ENCODE data around the gene TTC3. TPM values are rescaled to one million over a fixed set of nuclear protein-coding genes. Genes with fewer than 3 reads are reported as not detected.
"Not testable (repeated sequence)": the region's sequence is repeated elsewhere in the genome, so short reads cannot be mapped to it uniquely, and the experiment has no call there.

TTC3 gene
- total and polyA plus RNA-seq, 2 donors: 56.5 to 670 TPM

DNA sequence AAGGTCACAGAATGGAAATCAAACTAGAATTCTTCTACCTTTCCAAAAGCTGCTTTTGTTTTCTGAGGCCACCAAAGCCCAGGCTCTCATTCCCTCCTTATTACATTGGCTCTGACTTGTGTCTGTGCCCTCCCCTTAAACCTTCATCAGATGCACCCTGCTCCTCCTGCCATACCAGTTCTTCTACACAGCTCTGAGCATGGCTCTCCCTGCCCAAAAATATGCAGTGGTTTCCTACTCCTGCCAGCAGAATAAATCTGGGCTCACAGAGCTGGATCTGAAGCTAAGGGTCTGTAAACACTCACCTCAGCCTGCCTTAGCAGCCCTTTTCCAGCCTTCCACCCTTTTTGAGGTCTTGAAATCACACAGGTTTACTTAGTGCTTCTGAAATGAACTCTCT is 55.0 kb downstream of the TTC3 start:
- Histone ChIP-seq H3K27ac (ENCODE audit: low read depth) (peak overlapping the region; percentile 7), H3K4me1 (ENCODE audit: insufficient read depth) (no peaks in the 10 kb centered on the region), H3K4me3 (ENCODE audit: low read depth, low read length) (no peak overlapping the region), H3K36me3 (ENCODE audit: insufficient read depth) (no peaks in the 10 kb centered on the region)
- no peak for DNase-seq (ENCODE audit: extremely low spot score)

- H3K27ac ChIP-seq (ENCODE audit: low read depth): no peak overlapping the region
- no peaks in the 10 kb centered on the region for H3K36me3 ChIP-seq (ENCODE audit: insufficient read depth)
- H3K4me3 ChIP-seq (ENCODE audit: low read depth, low read length): no peak overlapping the region
- H3K4me1 ChIP-seq (ENCODE audit: insufficient read depth): no peaks in the 10 kb centered on the region
- WGBS: 96% methylated on average over 2 of the region's 2 CpGs
- DNase-seq (ENCODE audit: extremely low spot score): no peak
Measured at GRCh38 chr21:37130971-37131370, 57.9 kb downstream of the TTC3 start.

- Histone ChIP-seq H3K4me3 (ENCODE audit: low read depth, low read length) (no peak overlapping the region), H3K4me1 (ENCODE audit: insufficient read depth) (no peaks in the 10 kb centered on the region), H3K36me3 (ENCODE audit: insufficient read depth) (peaks cover 9% of the 10 kb centered on the region), H3K27ac (ENCODE audit: low read depth) (no peak overlapping the region)
- no peak for DNase-seq (ENCODE audit: extremely low spot score)
- WGBS: 94% methylated on average over 2 of the region's 2 CpGs
Measured at GRCh38 chr21:37136261-37136660, 63.2 kb downstream of the TTC3 start.

DNA sequence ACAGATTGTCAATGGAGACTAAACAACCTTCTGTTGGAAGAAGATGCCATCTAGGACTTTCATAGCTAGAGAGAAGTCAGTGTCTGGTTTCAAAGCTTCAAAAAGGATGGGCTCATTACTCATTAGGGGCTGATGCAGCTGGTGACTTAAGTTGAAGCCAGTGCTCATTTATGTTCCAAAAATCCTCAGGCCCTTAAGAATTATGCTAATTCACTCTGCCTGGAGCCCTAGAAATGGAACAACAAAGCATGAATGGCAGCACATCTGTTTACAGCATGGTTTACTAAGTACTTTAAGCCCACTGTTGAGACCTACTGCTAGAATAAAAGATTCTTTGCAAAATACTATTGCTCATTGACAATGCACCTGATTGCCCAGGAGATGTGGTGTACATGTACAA is 63.7 kb downstream of the TTC3 start:
- H3K36me3 ChIP-seq (ENCODE audit: insufficient read depth): peaks cover 9% of the 10 kb centered on the region
- H3K4me1 ChIP-seq (ENCODE audit: insufficient read depth): no peaks in the 10 kb centered on the region
- no peak for DNase-seq (ENCODE audit: extremely low spot score)
- H3K27ac ChIP-seq (ENCODE audit: low read depth): no peak overlapping the region
- H3K4me3 ChIP-seq (ENCODE audit: low read depth, low read length): no peak overlapping the region

- WGBS: 88% methylated on average over 3 of the region's 3 CpGs
- H3K4me3 ChIP-seq (ENCODE audit: low read depth, low read length): no peak overlapping the region
- no peaks in the 10 kb centered on the region for H3K4me1 ChIP-seq (ENCODE audit: insufficient read depth)
- DNase-seq (ENCODE audit: extremely low spot score): no peak
- no peak overlapping the region for H3K27ac ChIP-seq (ENCODE audit: low read depth)
- peaks cover 9% of the 10 kb centered on the region for H3K36me3 ChIP-seq (ENCODE audit: insufficient read depth)
Measured at GRCh38 chr21:37139154-37139553, 66.1 kb downstream of the TTC3 start.

- Histone ChIP-seq H3K4me3 (ENCODE audit: low read depth, low read length) (no peak overlapping the region), H3K27ac (ENCODE audit: low read depth) (no peak overlapping the region), H3K4me1 (ENCODE audit: insufficient read depth) (no peaks in the 10 kb centered on the region), H3K36me3 (ENCODE audit: insufficient read depth) (peaks cover 9% of the 10 kb centered on the region)
- 58% methylated on average over 4 of the region's 4 CpGs for WGBS
- no peak for DNase-seq (ENCODE audit: extremely low spot score)
Measured at GRCh38 chr21:37139902-37140301, 66.8 kb downstream of the TTC3 start.

GRCh38 chr21:37143392-37143791 is 70.3 kb downstream of the TTC3 start:
- not testable (repeated sequence) for H3K27ac ChIP-seq (ENCODE audit: low read depth); H3K4me1 ChIP-seq (ENCODE audit: insufficient read depth); H3K36me3 ChIP-seq (ENCODE audit: insufficient read depth); H3K4me3 ChIP-seq (ENCODE audit: low read depth, low read length); DNase-seq (ENCODE audit: extremely low spot score)
- WGBS: 91% methylated on average over 5 of the region's 5 CpGs

DNA sequence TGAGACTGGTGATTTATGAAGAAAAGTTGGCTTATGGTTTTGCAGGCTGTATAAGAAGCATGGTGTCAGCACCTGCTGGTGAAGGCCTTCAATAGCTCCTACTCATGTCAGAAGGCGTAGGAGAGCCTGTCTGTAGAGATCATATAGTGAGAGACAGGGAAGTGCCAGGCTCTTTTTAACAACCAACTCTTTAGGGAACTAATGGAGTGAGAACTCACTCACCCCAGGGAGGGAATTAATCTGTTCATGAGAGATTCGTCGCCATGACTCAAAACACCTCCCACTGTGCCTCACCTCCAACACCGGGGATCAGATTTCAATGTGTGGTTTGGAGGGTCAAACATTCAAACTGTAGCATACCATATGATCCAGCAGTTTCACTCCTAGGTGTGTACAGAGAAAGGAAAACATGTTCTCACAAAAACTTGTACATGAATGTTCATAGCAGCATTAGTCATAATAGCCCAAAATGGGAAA is 72.6 kb downstream of the TTC3 start:
- H3K36me3 ChIP-seq (ENCODE audit: insufficient read depth): no peaks in the 10 kb centered on the region
- WGBS: 78% methylated on average over 4 of the region's 4 CpGs
- no peak overlapping the region for H3K4me3 ChIP-seq (ENCODE audit: low read depth, low read length)

GRCh38 chr21:37146320-37147235 is 73.5 kb downstream of the TTC3 start:
- no peaks in the 10 kb centered on the region for H3K4me1 ChIP-seq (ENCODE audit: insufficient read depth)
- 64% methylated on average over 8 of the region's 8 CpGs for WGBS
- H3K4me3 ChIP-seq (ENCODE audit: low read depth, low read length): no peak overlapping the region
- H3K27ac ChIP-seq (ENCODE audit: low read depth): no peak overlapping the region
- no peaks in the 10 kb centered on the region for H3K36me3 ChIP-seq (ENCODE audit: insufficient read depth)
- no peak for DNase-seq (ENCODE audit: extremely low spot score)

More for the DNA sequence above, 72.6 kb downstream of the TTC3 start:
- Histone ChIP-seq H3K4me1 (ENCODE audit: insufficient read depth) (no peaks in the 10 kb centered on the region), H3K27ac (ENCODE audit: low read depth) (no peak overlapping the region)
- no peak for DNase-seq (ENCODE audit: extremely low spot score)

- Histone ChIP-seq H3K36me3 (ENCODE audit: insufficient read depth) (no peaks in the 10 kb centered on the region), H3K4me1 (ENCODE audit: insufficient read depth) (no peaks in the 10 kb centered on the region), H3K27ac (ENCODE audit: low read depth) (no peak overlapping the region), H3K4me3 (ENCODE audit: low read depth, low read length) (no peak overlapping the region)
- no peak for DNase-seq (ENCODE audit: extremely low spot score)
Measured at GRCh38 chr21:37149411-37149810, 76.4 kb downstream of the TTC3 start.

- H3K36me3 ChIP-seq (ENCODE audit: insufficient read depth): no peaks in the 10 kb centered on the region
- H3K4me1 ChIP-seq (ENCODE audit: insufficient read depth): no peaks in the 10 kb centered on the region
- WGBS: 35% methylated on average over 4 of the region's 4 CpGs
- no peak overlapping the region for H3K4me3 ChIP-seq (ENCODE audit: low read depth, low read length)
- DNase-seq (ENCODE audit: extremely low spot score): peak; percentile 54
- H3K27ac ChIP-seq (ENCODE audit: low read depth): peak overlapping the region; percentile 54
Measured at GRCh38 chr21:37153196-37153934, 80.3 kb downstream of the TTC3 start.

- no peak overlapping the region for H3K4me3 ChIP-seq (ENCODE audit: low read depth, low read length)
- DNase-seq (ENCODE audit: extremely low spot score): no peak
- H3K4me1 ChIP-seq (ENCODE audit: insufficient read depth): no peaks in the 10 kb centered on the region
- WGBS: 33% methylated on average over 9 of the region's 9 CpGs
- no peaks in the 10 kb centered on the region for H3K36me3 ChIP-seq (ENCODE audit: insufficient read depth)
- peak overlapping the region; percentile 77 for H3K27ac ChIP-seq (ENCODE audit: low read depth)
Measured at GRCh38 chr21:37153935-37154350, 80.9 kb downstream of the TTC3 start.

GRCh38 chr21:37155186-37155585 is 82.1 kb downstream of the TTC3 start:
- H3K36me3 ChIP-seq (ENCODE audit: insufficient read depth): no peaks in the 10 kb centered on the region
- no peak overlapping the region for H3K4me3 ChIP-seq (ENCODE audit: low read depth, low read length)
- no peaks in the 10 kb centered on the region for H3K4me1 ChIP-seq (ENCODE audit: insufficient read depth)
- WGBS: 34% methylated on average over 3 of the region's 3 CpGs
- no peak for DNase-seq (ENCODE audit: extremely low spot score)
- H3K27ac ChIP-seq (ENCODE audit: low read depth): no peak overlapping the region

GRCh38 chr21:37157938-37158337 is 84.9 kb downstream of the TTC3 start:
- WGBS: 60% methylated on average over 3 of the region's 3 CpGs

More at GRCh38 chr21:37157938-37158337, 84.9 kb downstream of the TTC3 start:
- no peak for DNase-seq (ENCODE audit: extremely low spot score)
- Histone ChIP-seq H3K4me3 (ENCODE audit: low read depth, low read length) (no peak overlapping the region), H3K4me1 (ENCODE audit: insufficient read depth) (no peaks in the 10 kb centered on the region), H3K36me3 (ENCODE audit: insufficient read depth) (no peaks in the 10 kb centered on the region), H3K27ac (ENCODE audit: low read depth) (no peak overlapping the region)

Data from urinary bladder (tissue), 4 donors.